ENCODE measurements around the gene ZNF581. TPM values are rescaled to one million over a fixed set of nuclear protein-coding genes. Genes with fewer than 3 reads are reported as not detected.

ZNF581 gene
- total RNA-seq, 1 donor from 2014 or later = 36.9 TPM

DNA sequence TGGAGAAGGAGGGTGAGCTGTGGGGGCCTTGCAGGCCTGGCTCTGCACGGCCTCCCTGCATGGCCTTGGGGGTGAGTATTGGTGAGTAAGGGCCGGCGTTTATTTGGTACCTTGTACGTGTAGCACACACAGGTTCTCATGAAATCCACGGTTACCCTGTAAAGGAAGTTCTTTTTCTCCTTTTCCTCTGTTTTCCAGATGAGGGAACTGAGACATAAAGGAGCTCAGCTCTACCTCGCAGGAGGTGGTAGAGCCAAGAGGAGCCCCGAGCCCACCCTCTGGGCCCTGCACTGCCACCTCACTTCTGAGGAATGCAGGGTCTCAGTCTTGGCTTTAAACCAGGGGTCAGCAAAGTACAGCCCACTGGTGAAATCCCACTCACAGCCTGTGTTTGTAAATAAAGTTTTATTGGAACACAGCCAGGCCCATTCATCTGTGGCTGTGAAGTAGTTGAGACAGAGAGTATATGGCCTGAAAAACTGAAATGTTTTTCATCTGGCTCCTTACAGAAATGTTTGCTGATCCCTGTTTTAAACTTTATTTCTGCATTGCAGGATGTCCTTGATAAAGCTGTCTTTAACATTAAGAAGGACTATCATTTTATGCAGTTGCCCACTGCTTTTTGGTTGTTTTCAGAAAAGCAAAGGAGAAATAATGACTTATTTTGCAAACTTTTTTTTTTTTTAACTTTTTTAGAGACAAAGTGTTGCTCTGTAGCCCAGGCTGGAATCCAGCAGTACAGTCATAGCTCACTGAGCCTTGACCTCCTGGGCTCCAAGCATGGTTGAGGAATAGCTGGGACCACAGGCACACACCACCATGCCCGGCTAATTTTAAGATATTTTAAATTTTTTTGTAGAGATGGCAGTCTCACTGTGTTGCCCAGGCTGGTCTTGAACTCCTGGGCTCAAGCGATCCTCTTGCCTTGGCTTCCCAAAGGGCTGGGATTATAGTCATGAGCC lies 38.0 kb downstream of the ZNF581 start:
- TF ChIP-seq, protein P1, sequence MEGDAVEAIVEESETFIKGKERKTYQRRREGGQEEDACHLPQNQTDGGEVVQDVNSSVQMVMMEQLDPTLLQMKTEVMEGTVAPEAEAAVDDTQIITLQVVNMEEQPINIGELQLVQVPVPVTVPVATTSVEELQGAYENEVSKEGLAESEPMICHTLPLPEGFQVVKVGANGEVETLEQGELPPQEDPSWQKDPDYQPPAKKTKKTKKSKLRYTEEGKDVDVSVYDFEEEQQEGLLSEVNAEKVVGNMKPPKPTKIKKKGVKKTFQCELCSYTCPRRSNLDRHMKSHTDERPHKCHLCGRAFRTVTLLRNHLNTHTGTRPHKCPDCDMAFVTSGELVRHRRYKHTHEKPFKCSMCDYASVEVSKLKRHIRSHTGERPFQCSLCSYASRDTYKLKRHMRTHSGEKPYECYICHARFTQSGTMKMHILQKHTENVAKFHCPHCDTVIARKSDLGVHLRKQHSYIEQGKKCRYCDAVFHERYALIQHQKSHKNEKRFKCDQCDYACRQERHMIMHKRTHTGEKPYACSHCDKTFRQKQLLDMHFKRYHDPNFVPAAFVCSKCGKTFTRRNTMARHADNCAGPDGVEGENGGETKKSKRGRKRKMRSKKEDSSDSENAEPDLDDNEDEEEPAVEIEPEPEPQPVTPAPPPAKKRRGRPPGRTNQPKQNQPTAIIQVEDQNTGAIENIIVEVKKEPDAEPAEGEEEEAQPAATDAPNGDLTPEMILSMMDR (IDR thresholded peaks at IDR 0.05; ENCODE audit: insufficient read depth, low read length, poor library complexity, severe bottlenecking) = no peak
- DNase-seq (ENCODE audit: low read depth) = peak; percentile 31
- Histone ChIP-seq H3K4me3 (ENCODE audit: low read depth, low read length) (no peak overlapping the region), H3K27me3 (ENCODE audit: control insufficient read depth, insufficient read depth, low read length) (no peaks in the 10 kb centered on the region), H3K36me3 (ENCODE audit: control insufficient read depth, insufficient read depth, low read length) (peaks cover 5% of the 10 kb centered on the region)

DNA sequence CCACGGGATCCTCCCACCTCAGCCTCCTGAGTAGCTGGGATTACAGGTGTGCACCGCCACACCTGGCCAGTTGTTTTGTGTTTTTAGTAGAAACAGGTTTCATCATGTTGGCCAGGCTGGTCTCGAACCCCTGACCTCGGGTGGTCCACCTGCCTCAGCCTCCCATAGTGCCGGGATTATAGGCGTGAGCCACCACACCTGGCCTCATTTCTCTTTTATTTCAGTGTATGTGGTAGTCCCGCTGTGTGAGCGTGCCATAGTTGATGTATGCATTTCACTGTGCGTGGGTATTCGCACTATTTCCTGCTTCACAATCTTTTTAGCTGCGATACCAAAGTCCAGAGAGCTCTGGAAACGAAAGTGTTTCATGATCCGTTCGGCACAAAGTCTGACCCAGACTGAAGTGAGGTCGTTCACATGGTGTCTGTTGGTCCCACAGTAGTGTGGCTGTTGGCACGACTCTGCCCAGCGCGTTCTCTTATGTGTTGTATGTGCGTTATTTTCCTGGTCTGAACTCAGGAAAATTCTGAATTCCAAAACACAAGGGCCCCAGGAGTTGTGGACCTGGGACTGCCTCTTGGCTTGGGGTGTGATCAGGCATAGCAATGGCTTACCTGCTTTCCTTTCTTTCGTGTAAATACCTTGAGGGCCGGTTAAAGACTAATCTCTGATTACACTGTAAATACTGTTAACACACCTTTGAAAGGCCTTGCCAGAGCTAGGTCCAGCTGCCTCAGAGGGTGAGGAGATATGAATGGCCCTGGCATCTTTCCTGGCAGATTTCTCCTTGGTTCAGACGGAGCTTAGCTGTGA lies 40.2 kb downstream of the ZNF581 start:
- Histone ChIP-seq H3K27me3 (ENCODE audit: control insufficient read depth, insufficient read depth, low read length) (no peaks in the 10 kb centered on the region), H3K36me3 (ENCODE audit: control insufficient read depth, insufficient read depth, low read length) (peaks cover 5% of the 10 kb centered on the region), H3K4me3 (ENCODE audit: low read depth, low read length) (no peak overlapping the region)
- TF ChIP-seq, protein P1 (IDR thresholded peaks at IDR 0.05; ENCODE audit: insufficient read depth, low read length, poor library complexity, severe bottlenecking) = no peak
- DNase-seq (ENCODE audit: low read depth) = no peak

DNA sequence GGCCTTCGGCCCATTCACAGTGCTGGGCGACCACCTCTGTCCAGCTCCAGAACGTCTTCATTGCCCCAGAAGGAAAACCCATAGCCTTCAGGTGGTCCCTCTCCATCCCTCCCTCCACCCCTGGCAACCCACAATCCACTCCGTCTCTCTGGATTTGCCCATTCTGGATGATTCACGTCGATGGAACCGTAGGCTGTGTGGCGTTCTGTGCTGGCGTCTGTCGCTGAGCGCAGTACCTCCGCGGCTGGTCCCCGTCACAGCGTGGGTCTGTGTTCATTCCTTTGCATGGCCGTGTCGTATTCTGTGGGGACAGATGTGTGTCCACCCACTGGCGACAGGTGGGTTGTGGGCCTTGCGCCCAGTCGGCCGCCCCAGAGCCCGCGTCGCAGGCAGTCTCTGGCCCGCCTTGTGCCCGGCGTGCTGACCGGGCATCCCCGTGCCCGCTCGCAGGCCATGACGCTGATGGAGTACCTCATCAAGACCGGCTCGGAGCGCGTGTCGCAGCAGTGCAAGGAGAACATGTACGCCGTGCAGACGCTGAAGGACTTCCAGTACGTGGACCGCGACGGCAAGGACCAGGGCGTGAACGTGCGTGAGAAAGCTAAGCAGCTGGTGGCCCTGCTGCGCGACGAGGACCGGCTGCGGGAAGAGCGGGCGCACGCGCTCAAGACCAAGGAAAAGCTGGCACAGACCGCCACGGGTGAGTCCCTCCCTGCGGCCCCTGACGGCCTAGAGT lies 41.7 kb downstream of the ZNF581 start:
- TF ChIP-seq, protein P1 (IDR thresholded peaks at IDR 0.05; ENCODE audit: insufficient read depth, low read length, poor library complexity, severe bottlenecking) = no peak
- Histone ChIP-seq H3K36me3 (ENCODE audit: control insufficient read depth, insufficient read depth, low read length) (peaks cover 4% of the 10 kb centered on the region), H3K27me3 (ENCODE audit: control insufficient read depth, insufficient read depth, low read length) (no peaks in the 10 kb centered on the region), H3K4me3 (ENCODE audit: low read depth, low read length) (no peak overlapping the region)
- DNase-seq (ENCODE audit: low read depth) = no peak

DNA sequence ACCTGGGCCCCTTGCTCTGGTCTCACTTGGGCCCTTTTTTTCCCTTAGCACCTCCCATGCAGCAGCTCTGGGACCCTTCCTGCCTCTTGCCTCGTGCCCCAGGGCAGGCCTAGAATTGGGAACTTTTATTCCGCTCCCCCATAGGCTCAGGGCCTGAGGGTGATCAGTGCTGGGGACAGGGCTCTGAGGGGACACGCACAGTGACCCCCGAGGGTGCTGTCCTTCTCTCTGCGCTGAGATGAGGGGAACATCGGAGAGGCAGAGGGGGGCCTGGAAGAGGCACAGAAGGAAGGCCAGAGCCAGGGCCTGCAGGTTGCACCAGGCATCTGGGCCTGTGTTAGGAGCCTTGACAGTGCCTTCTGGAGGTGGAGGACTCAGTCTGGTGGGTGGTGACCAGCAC lies 42.3 kb downstream of the ZNF581 start:
- no peak for DNase-seq (ENCODE audit: low read depth)
- no peak overlapping the region for H3K4me3 ChIP-seq (ENCODE audit: low read depth, low read length)
- peaks cover 6% of the 10 kb centered on the region for H3K36me3 ChIP-seq (ENCODE audit: control insufficient read depth, insufficient read depth, low read length)
- no peaks in the 10 kb centered on the region for H3K27me3 ChIP-seq (ENCODE audit: control insufficient read depth, insufficient read depth, low read length)
- TF ChIP-seq, protein P1 (IDR thresholded peaks at IDR 0.05; ENCODE audit: insufficient read depth, low read length, poor library complexity, severe bottlenecking) = no peak

DNA sequence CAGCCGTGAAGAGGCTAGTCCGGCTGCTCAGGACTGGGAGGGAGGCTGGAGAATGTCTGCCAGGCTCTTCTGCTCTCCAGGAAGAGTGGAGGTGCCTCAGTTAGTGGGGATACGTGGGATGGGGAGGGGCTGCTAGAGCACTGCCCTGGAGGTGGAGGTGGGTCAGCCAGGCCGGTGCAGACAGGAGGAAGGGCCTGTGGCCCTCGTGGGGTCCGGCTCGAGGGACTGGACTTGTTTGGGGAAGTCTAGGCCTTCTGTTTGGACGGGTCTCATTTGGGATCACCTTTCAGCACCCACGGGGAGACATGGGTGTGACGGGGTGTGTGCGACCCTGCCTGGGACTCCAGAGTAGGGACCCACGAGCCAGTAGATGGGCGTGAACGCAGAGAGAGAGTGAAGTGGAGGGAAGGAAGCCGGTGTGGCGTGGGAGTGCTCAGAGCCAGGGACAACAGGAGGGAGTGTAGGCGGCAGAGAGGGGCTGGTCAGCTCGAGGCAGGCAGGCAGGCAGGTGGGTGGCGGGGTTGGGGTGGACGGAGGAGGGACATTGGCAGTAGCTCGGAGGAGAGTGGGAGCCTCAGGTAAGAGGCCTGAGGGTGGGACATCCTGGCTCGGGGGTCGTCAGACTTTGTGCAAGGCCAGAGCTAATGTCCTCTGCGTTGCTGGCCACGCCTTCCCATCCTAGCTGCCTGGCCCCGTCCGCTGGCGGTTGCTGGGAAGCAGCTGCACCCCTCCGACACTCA lies 43.0 kb downstream of the ZNF581 start:
- H3K36me3 ChIP-seq (ENCODE audit: control insufficient read depth, insufficient read depth, low read length) = peaks cover 6% of the 10 kb centered on the region
- no peaks in the 10 kb centered on the region for H3K27me3 ChIP-seq (ENCODE audit: control insufficient read depth, insufficient read depth, low read length)
- H3K4me3 ChIP-seq (ENCODE audit: low read depth, low read length) = no peak overlapping the region
- no peak for DNase-seq (ENCODE audit: low read depth)
- TF ChIP-seq, protein P1 (IDR thresholded peaks at IDR 0.05; ENCODE audit: insufficient read depth, low read length, poor library complexity, severe bottlenecking) = no peak

Measured in kidney epithelial cell (primary cell).